ENCODE results near the gene TSPAN12.
"Not testable (repeated sequence)": the region's sequence is repeated elsewhere in the genome, so short reads cannot be mapped to it uniquely, and the experiment has no call there.

The TSPAN12 gene

DNA sequence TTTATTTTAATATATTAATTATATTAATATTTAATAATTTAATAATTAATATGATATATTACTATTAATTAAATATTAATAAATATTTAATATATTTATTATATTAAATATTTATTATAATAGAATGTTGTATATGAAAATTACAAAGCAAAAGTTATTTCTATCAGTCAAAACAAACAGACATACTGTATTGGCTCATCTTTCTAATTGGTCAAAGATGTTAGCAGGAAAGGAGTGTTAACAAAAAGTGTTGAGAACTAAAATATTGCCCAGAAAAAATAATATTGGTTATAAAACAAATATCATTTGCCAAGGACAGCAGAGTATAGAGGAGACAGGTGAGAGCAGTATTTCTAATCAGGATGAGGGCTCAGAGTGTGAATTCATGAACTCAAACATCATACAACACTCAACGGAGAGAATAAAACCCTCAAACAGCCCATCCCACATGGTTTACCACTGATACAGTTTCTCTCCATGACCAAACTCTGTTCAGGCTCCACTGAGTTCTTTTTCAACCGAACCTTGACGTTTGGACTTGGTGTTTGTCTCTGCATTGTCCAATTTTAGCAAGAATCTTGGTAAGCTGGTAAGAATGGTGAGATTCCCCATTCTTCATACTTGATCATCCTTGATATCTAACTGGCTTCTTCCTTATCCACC, 58.0 kb downstream of the TSPAN12 start:
- DNase-seq, result no peak

DNA sequence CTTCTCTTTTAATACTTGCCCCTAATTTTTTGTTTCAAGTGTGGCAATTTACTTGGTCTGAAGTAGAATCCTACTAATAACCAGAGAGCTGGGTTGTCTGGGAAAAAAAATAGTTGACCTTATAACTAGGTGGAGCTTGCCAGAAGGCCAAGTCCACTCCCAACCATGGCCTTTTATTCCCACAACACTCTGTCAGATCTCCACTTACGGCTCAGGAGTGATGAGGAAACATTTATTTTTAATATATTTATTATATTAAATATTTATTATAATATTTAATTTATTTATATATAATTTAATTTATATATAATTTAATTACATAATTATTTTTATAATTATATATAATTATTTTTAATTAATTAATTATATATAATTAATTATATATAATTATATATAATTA, 58.8 kb downstream of the TSPAN12 start:
- no peak for DNase-seq

DNA sequence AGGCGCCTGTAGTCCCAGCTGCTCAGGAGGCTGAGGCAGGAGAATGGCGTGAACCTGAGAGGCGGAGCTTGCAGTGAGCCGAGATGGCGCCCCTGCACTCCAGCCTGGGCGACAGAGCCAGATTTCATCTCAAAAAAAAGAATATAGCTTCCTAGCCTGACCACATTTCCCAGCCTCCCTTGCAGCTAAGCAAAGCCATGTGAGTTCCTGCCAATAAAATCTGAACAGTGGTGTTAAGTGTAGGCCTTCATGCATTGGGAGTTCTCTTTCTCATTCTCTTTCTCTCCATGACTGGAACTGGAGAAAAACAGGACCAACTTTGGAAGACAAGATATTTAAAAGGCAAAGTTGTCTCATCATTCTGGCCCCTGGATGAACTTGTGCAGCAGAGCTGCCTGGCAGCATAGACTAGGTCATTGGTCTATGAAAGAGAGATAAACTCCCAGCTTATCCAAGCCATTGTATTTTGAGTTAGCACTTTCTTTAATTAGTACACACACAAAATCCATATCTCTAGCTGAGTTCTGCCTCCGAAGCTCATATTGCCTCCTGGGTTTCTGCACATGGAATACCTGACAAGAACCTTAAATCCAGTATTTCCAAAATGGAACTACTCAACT, 60.8 kb downstream of the TSPAN12 start:
- DNase-seq, result no peak

DNA sequence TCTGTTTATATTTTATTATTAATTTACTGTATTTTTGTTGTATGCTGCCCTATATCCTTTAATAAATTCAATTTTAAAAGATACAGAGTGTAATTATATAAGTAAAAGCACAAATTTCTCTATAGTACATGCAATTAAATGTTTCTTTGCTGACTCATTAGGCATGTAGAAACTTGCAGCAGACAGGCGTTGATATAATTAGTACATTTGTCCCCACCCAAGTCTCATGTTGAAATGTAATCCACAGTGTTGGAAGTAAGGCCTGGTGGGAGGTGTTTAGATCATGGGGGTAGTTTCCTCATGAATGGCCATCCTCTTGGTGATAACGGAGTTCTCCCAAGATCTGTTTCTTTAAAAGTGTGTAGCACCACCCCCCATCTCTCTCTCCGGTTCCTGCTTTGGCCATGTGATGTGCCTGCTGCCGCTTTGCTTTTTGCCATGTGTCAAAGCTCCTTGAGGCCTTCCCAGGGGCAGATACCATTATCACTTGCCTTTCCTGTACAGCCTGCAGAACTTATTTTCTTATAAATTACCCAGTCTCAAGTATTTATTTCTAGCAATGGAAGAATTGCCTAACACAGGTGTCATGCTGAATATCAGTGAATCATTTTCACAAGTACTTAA, 63.7 kb downstream of the TSPAN12 start:
- DNase-seq, result no peak

DNA sequence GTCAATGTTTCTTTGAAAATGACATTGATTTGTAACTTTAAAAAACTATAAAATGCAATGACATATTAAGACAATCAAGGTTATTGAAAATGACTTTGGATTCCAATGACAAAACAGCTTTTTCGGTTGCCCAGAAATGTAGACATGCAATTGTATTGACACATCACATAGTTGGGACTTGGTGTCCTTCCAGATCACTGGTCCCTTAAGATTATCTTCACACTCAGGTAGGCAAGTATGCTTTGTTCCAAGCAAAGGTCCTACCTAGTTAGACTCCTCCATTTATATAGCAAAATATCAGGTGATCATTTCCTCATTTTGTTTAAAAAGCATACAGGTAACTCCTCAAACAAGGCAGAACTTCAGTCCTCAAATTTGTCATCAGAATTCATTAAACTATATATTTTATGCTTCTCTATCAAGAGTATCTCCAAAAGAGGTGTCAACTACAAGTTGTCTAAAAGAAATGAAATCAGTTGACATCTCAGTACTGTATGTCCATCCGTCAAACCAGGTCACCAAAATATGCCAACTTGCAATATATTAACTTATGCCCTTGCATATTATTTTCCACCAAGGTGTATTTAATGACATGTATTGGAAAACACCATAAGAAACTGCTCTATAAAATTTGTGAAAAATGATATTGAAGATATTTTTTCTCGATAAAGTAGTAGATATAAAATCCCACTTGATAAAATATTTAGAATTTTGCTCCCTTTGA, 64.6 kb downstream of the TSPAN12 start:
- no peak for DNase-seq

DNA sequence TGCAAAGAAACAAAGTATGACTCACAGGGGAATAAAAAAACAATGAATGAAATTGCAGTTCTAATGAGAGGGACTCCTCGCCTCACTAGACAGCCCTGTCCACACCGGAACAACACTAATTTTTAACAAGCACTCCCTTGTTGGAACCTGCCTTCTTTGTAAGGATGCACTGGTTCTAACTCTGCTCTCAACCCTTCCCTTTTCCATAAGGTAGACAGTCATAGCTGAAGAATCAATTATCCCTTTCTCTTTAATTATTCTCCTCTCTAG, 65.1 kb downstream of the TSPAN12 start:
- DNase-seq, result no peak

DNA sequence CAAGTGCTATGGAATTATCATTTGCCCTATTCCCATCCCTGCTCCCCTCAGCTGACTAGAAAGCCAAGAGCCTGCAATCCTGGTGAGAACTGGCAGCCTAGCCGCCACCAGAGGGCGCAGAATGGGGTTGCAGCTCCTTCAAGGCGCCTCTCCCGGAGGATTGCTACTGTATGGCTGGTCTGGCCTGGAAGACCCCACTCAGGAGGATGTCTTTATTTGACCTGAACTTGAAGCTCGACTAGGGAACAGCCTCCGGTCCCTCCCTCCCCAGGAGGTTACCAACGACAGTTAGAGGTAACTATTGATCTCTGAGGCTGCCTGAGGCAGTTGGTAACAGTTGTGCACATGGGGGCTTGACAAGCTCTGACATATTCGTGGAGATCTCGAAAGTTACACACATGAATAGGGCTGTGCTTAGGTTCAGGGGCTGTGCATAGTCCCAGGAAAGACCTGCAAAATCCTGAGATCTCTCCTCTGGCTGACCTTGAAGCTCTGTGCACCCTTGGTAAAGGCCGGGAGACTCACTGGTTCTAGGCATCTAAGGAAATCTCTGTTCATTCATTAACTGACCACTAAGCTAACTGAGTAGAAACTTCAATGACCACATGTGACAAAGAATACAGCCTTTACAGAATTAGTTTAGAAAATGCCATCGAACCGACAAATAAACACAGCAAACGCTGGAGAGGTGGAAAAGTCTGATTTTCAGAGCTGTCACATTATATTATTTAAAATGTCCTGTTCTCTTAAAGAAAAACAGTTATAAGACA, 65.7 kb downstream of the TSPAN12 start:
- DNase-seq, result peak; percentile 49

DNA sequence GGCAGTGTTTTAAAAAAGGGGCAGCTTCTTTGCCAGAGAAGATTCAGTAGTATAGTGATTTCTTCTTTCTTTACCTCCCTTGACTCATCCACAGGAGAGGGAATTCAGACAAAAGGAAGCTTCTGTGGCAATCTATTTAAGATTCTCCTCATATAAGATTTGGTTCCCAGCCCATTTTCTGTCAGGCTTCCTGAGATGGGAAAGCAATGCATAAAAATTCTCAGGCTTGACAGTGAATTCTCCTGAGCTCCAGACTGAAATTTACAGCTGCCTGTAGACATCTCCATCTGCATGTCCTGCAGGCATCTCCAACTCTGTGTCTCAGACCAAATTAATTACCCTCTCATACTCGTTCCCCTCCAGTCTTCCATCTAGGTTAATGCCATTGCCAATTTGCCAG, 72.8 kb downstream of the TSPAN12 start:
- DNase-seq, result no peak

DNA sequence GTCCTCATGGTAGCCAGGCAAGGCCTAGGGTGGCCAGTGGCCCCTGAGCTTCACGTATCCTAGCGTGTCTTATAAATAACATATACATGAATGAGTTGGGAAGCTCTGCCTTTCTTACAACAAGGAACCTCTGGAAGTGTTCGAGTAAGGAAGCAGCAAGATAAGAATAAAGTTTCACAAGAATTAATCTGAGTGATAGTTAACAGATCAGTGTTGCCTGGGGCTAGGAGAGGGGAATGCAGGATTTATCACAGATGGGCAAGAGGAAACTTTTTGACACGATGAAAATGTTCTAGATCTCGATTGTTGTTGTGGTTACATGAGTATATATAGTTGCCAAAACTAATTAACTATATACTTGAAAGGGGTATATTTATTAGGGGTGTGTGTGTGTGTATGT, 74.2 kb downstream of the TSPAN12 start:
- DNase-seq, result no peak

DNA sequence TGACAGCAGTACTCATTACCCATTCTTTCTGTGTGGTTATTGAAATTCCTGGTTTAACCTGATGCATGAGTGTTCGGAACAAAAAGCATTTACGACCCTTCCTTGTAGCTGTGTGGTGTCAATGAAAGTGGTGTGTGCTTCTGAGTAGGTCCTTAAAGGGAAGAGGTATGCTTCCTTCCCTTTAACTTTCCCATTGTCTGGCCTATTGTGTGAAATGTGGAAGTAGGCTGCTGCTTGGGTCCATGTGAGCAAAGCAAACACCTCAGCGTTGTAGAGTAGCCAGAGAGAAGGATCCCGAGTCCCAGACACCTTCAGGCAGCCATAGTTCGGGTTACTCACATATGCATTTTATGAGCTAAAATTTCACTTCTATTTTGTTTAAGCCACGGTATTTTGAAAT, 74.7 kb downstream of the TSPAN12 start:
- DNase-seq, result no peak

DNA sequence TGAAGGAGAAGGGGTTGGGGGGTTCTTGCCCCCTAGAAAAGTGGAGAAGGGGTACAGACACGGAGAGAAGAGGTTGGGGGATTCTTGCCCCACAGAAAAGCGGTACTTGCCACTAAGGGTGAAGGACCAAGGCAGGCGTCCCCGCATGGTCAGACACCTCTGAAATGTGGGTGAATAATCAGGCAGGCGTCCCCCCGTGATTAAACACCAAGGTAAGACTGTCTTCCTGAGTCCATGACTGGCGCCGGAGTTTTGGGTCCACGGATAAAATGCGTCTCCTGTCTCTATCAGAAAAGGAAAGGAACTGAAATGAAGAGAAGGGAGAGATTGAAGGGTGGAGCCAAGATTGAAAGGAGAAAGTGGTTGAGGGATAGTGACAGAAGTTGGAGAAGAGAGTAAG, 76.0 kb downstream of the TSPAN12 start:
- DNase-seq, result not testable (repeated sequence)

DNA sequence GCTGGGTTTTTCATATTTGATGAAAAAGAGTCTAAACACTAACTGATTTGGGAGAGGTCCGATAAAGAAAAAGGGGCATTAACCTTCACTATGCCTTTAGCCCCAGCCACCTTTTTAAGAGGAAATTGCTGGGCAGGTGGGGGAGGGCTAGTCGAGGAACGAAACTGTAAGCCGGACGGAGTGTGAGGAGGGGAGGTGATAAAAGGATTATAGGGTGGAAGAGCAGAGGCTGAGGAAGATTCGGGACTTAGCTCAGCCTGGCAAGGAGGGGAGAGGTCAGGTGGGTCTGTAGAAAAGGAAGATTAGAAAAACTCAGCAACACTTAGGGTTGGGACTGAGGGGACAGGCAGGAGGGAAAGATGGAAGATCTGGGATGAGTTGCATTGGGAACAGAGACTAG, 77.0 kb downstream of the TSPAN12 start:
- DNase-seq, result no peak

DNA sequence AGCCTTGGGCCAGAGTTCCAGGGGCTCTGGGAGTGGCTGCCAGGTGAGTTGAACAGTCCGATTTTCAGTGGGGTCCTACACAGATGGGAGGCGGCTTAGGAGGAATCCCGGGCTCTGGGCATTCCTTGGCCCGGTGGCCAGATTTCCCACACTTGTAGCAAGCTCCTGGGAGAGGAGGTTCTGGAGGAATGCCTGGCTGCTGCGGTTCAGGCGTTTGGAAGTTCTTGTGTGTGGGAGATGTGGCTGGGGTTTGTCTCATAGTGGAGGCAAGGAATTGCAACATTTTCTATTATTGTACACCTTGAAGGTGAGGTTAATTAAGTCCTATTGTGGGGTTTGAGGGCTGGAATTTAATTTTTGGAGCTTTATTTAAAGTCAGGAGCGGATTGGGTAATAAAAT, 77.5 kb downstream of the TSPAN12 start:
- DNase-seq, result not testable (repeated sequence)

DNA sequence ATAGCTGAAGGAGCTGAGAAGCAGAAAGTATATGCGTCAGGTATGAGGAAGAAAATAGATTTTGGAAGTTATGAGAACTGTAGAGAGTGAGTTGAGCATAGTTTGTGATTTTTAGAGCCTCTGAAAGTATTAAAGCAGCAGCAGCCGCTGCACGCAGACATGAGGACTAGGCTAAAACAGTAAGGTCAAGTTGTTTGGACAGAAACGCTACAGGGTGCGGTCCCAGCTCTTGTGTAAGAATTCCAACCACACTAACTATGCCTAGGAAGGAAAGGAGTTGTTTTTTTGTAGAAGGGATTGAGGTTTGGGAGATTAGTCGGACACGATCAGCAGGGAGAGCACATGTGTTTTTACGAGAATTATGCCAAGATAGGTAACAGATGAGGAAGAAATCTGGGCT, 78.9 kb downstream of the TSPAN12 start:
- DNase-seq, result not testable (repeated sequence)

DNA sequence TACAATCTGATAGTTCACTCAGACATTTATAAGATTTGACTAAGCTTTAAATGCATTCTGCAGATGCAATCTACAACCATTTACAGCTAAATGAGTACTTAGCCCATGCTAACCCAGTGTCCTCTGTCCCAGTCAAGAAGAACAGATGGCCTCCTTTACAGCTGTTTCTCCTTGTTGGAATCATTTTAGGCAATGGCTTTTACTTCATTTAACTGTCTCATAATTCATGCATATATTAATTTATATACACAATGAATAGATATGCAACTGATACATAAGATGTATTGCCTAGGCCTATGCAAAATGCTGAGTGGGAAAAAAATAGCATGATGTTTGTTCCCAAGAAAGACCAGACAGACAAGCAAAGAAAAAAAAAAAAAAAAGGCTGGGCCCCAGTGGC, 82.2 kb downstream of the TSPAN12 start:
- no peak for DNase-seq

DNA sequence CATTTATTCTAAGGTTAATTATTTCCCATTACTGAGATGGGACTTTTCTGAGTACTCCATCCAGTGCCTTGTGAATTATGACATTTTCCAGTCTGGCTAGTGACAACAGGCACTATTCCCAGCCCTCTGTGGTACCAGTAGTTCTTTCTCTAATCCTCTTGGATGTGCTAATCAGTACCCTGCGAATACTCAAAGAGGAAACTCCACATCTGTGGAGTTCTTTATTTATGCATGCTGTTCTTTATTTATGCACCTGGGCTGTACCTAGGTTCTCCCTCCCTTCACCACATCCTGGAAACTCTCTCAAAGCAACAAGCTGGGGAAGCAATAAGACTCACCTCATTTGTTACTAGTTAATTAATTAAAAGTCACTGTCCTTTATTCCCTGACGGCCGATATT, 83.5 kb downstream of the TSPAN12 start:
- DNase-seq, result no peak

DNA sequence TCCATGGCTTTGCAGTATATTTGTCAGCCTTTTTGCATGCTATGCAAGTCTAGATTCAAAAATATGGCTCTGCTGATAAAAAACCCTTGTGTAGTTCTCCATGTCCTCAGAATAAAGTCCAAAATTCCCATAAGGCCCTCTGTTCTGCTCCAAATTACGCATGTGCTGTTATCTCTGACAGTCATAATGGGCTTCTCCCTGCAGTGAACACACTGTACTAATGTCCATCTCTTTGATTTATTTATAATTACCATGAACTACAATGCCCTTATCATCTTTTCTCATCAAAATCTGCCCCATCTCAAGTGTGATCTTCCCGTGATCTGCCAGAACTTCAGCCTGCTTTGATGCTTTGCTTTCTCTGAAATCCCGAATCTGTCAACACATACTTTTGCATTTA, 87.7 kb downstream of the TSPAN12 start:
- DNase-seq, result no peak

DNA sequence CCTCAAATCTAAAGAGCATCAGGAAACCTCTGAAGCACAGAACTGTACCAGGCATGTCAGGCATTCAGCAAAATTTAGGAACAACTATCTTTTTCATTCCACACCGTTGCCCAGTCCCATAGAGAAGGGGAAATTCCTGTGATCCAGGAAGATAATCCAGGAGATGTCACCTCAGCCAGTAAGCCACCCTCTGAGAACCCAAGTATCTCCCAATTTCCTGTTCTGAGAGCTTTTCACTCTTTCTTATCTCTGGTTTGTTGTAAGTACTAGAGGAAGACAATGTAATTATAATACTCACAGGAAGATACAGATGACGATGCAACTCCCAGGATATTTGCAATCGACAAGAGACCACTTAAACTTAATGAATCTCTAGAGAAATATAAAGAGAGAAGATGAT, 97.1 kb downstream of the TSPAN12 start:
- DNase-seq, result no peak

DNA sequence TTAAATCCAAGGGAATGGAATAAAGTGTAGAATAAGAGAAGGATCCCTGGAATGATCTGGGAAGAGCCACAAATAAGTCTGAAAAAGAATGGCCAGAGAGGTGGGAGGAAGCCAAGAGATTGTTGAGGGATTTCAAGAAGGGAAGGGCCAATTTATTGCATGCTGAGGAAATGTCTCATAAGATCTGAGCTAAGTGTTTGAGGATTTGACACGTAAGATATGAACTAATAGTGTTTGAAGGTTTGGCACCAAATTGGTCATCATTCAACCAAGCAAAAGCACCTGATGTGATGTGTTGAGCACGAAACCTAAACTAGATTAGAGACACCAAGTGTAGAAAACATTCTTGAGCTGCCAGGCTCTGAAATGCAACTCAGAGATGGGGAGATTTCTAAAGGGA, 97.9 kb downstream of the TSPAN12 start:
- DNase-seq, result no peak

DNA sequence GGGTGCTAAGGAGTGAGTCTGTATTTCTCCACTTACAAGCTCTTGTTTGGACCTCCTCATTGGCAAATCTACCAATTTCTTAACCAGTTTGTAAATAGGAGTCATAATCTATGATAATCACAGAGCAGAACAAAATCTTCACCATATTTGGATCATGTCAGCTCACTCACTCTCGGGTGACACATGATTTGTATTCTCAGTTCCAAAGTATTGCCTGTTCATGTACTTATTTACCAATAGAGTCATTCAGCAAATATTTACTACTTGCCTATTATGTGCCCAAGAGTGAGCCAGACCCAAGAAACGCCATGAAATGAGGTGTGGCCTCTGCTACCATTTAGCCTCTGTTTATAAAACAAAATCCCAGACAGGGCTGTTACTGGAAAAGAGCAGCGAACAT, 114.8 kb downstream of the TSPAN12 start:
- DNase-seq, result peak; percentile 79

DNA sequence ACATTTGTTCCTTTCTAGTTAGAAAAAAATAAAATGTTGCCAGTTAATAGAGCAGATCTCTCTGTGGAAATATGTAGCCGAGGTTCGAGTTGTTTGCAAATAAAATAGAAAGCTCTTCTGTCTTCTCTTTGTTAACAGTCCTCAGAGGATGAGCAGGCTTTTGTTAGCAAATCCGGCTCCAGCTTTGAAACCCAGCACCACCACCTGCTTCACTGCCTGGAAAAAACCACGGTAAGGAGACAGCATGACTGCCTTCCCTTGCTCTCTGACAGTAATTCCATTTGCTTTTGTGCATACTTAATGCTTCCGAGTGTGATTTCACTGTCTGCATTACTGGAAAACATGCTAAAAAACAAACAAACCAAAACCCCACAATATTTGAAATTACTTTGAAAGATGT, 115.6 kb downstream of the TSPAN12 start:
- DNase-seq, result peak; percentile 98

DNA sequence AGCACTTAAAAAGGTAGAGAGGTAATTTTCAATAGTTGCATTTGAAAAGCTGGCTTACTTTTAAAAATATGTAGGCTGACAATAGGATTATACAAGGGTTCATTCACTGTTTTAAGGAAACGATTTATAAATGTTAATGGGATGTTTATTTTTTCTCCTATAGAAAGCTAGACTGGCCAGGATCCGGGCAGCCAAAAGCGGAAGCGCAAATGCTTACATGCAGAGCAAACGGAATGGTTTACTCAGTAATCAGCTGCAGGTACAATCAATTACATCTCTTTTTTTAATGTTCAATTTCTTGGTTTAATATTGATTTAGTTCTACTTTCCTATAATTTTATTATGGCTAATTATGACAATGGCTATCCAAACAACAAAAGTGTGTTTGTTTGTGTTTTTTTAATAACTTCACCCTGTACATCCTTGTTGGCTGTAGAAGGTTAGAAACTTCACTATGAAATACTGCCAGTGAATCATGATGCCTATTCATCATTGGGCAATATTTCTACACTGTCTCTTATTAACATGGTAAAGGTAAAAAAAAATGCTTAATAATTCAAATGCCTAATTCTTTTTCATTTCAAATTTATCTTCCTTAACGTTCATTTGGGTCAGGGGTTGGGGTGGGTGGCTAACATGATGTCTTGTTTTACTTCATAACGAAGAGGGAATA, 116.4 kb downstream of the TSPAN12 start:
- peak; percentile 91 for DNase-seq

DNA sequence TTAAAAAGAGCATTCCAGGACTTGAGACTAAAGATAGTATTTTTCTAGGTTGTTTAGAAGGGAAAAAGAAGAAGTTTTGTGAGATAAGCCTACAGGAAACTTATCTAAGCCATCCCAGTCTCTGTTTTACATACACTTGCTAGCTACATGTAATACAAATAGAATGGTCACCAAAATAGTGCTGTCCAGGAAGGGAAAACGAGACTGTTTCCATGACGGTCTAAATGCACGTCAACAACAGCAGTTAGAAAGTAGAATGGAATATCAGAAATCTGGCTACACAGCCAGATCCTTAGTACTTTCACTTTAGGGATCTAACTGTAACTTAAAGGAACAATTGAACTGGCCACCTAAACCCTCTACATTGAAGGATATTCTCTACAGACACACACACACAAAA, 117.6 kb downstream of the TSPAN12 start:
- peak; percentile 88 for DNase-seq
